ENCODE results near the gene KCNQ1. TPM values are rescaled to one million over a fixed set of nuclear protein-coding genes. Genes with fewer than 3 reads are reported as not detected.

The KCNQ1 gene
- total RNA-seq, 1 donor from 2014 or later = 7.9 TPM

- DNase-seq (ENCODE audit: low spot score) = no peak
These were observed 389.1 kb downstream of the KCNQ1 start for GRCh38 chr11:2833716-2834502.

GRCh38 chr11:2834503-2835273 lies 389.9 kb downstream of the KCNQ1 start:
- peak; percentile 48 for DNase-seq (ENCODE audit: low spot score)

GRCh38 chr11:2835296-2835695 lies 390.5 kb downstream of the KCNQ1 start:
- DNase-seq (ENCODE audit: low spot score) = peak; percentile 50

DNA sequence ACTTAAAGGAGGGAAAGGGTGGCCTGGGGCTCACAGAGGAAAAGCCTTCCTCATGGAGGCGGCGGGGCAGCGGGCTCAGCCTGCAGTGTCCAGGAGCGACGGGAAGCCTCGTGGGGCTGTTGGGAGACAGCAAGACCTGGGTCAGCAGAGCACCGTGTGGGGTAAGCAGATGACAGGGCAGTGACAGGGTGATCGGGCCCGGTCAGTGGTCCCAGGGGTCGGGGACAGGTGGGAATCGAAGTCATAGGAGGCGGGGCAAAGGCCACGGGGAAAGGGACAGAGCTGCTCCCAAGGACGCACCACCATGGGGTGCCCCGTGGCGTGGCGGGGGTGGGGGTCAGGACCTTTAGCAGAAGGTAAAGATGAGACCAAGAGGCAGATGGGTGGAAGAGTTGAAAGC lies 390.9 kb downstream of the KCNQ1 start:
- DNase-seq (ENCODE audit: low spot score) = no peak

- peak; percentile 29 for DNase-seq (ENCODE audit: low spot score)
These were observed 391.7 kb downstream of the KCNQ1 start for GRCh38 chr11:2836315-2837095.

GRCh38 chr11:2837096-2837601 lies 392.3 kb downstream of the KCNQ1 start:
- peak; percentile 97 for DNase-seq (ENCODE audit: low spot score)

- no peak for DNase-seq (ENCODE audit: low spot score)
These were observed 392.8 kb downstream of the KCNQ1 start for GRCh38 chr11:2837651-2838050.

DNA sequence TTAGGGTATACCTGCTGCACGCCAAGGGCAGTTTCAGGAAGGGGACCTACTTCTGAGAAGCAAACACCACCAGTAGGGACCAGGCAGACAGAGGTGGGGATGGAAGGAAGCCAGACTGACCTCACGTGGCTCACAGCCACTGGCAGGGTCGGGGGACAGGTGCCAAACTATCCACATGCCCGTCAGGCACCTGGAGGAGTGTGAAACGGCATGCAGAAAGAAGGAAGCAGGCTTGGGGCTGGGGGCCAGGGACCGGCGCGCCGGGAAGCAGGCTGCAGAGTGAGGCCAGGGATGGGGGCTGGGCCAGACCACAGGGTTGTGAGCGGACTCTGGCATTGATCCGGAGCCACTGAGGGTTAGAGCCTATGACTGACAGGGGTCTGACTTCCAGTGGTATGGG lies 393.3 kb downstream of the KCNQ1 start:
- DNase-seq (ENCODE audit: low spot score) = no peak

GRCh38 chr11:2838676-2839294 lies 394.0 kb downstream of the KCNQ1 start:
- no peak for DNase-seq (ENCODE audit: low spot score)

DNA sequence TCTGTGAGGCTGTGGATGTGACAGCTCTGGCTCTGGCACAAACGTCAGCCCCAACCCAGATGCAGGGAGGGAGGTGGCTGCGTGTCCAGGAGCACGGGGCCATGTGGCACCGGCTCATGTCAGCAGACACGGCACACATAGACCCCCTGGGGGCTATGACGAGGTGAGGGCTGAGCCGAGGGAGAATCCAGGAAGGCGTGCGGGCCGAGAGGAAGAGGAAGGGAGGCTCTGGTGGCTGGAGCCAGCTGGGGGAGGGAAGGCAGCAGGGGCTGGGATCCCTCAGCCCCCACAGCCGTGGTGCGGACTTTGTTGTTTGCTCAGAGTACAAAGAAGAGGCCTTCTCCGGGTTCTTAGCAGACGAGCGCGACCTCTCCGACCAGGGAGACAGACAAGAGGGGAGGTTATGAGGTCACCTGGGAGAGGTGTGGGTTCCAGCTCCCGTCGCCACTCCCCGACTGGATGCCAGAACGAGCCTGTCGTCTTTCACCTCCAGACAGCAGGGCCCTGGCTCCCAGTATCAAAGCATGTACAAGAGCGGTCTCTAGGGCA lies 394.7 kb downstream of the KCNQ1 start:
- DNase-seq (ENCODE audit: low spot score) = no peak

- DNase-seq (ENCODE audit: low spot score) = no peak
These were observed 396.8 kb downstream of the KCNQ1 start for GRCh38 chr11:2841411-2842190.

- DNase-seq (ENCODE audit: low spot score) = no peak
These were observed 398.1 kb downstream of the KCNQ1 start for GRCh38 chr11:2842876-2843275.

DNA sequence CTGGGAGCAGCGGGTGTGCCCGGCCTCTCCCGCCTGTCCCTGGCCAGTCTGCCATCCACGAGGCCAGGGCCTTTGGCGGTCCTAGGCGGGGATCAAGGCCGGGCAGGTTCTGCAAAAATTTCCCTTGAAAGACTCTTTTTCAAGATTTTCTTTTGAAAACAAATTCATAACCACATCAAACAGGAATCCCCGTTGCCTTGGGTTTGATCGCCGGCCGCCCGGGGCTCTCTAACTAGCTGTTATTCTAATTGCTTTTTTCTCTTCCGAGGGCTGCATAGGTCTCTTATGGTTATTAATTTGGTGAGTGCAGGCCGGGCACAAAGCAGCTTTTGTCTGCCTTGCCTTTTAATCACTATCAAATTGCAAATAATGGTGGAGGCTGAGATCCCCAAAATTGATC lies 398.7 kb downstream of the KCNQ1 start:
- DNase-seq (ENCODE audit: low spot score) = no peak

GRCh38 chr11:2844116-2844842 lies 399.5 kb downstream of the KCNQ1 start:
- no peak for DNase-seq (ENCODE audit: low spot score)

DNA sequence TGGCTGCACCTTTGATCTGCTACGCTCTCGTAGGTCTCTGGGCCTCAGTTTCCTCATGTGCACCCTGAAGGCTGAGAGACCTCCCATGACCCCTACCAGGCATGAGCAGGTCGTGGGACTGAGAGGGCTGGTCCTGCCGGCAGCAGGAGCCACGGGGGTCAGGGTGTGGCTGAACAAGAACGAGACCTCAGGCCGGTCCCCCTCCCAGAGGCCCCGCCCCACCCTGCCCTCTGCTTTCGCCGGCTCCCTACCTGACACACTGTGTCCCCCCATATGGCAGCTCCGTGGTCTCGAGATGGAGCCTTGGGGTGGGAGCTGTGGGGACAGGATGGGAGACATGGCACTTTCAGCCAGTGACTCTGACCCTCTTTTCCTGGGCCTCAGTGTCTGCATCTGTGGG lies 400.2 kb downstream of the KCNQ1 start:
- DNase-seq (ENCODE audit: low spot score) = no peak

DNA sequence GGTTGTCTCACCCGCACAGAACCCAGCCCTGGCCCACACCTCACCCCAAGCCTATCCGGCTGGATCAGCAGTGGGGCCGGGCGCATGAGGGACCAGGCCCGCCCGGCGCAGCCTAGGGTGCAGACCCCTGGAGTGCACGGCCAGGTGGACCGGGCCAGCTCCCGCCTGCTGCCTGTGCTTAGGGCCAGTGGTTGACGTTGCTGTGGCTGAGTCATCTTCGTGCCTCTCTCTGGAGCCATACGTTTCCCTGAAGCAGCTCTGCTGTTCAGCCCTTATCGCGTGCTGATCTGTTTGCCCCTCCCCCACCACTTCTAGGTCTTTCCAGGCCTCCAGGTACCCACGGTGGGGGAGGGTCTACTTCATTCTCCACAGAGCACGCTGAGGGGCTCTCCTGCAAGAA lies 401.2 kb downstream of the KCNQ1 start:
- peak; percentile 32 for DNase-seq (ENCODE audit: low spot score)

DNA sequence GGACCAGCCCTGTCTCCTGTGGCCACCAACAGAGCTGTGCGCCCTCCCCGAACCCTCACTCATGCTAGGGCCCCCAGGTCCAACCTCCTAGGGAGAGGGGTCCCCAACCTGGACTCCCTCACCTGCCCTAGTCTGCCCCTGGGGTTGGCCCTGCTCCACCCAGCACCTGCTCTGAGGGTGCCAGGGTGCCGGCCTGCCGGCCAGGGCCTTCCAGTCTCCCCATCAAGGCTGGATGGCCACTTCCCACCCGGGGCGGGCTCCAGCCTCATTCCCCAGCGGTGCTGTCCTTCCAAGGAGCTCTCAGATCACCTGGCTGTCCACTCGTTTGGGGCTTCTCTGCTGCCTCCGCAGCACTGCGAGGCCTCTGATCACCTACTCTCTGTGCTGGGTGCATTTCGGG lies 401.7 kb downstream of the KCNQ1 start:
- no peak for DNase-seq (ENCODE audit: low spot score)

GRCh38 chr11:2847561-2847960 lies 402.8 kb downstream of the KCNQ1 start:
- DNase-seq (ENCODE audit: low spot score) = no peak

- no peak for DNase-seq (ENCODE audit: low spot score)
These were observed 403.7 kb downstream of the KCNQ1 start for GRCh38 chr11:2848497-2848896.

Data from umbilical cord (tissue), 2 donors.